H1 (cell line): ENCODE data around the gene STK40. TPM values are rescaled to one million over a fixed set of nuclear protein-coding genes. Genes with fewer than 3 reads are reported as not detected.

Source experiments
- ASH2L ChIP-seq: fragments of 200-600, 300-600 bp; sonication (generic); IDR thresholded peaks from one replicate; pipeline ENCODE4 v1.7.1; 2017; ENCODE audit warnings: low read length
- ATF3 ChIP-seq: IDR thresholded peaks from 2 replicates; pipeline ENCODE4 v1.6.1; 2011; ENCODE audit warnings: low read depth, mild to moderate bottlenecking, low read length; ENCODE audit not compliant: insufficient read depth
- CTBP2 ChIP-seq: IDR thresholded peaks from 2 replicates; pipeline ENCODE4 v1.7.0; 2011; ENCODE audit warnings: borderline replicate concordance, mild to moderate bottlenecking, moderate library complexity, mixed read lengths, low read length; ENCODE audit not compliant: insufficient read depth, insufficient read length
- EZH2 ChIP-seq: fragments of 200-600 bp; sonication (generic); IDR thresholded peaks from 2 replicates; pipeline ENCODE4 v1.7.1; 2012; ENCODE audit warnings: low read depth, mild to moderate bottlenecking, moderate library complexity, low read length, inconsistent platforms; ENCODE audit not compliant: severe bottlenecking
- KDM4A ChIP-seq: IDR thresholded peaks from one replicate; pipeline ENCODE4 v1.7.1; 2012; ENCODE audit warnings: low read depth, mild to moderate bottlenecking, moderate library complexity, low read length, inconsistent platforms; ENCODE audit not compliant: severe bottlenecking
- MAX ChIP-seq: IDR thresholded peaks from 2 replicates; pipeline ENCODE4 v1.6.1; 2012; ENCODE audit warnings: inconsistent platforms
- PHF8 ChIP-seq: fragments of 200-600 bp; sonication (generic); conservative IDR thresholded peaks from 2 replicates; pipeline ENCODE4 v1.7.1; 2012; ENCODE audit warnings: low read depth, mild to moderate bottlenecking, inconsistent platforms, low read length, moderate library complexity
- SIRT6 ChIP-seq: IDR thresholded peaks from one replicate; pipeline ENCODE4 v1.7.1; 2012; ENCODE audit warnings: low read length, inconsistent platforms
- polyA plus RNA-seq, 7 experiments: library from polyadenylated mRNA; depleted of rRNA in 3 of 7; stranded (reverse) in 5 of 7; unstranded in 2 of 7; fragments of >200 nt in 5 of 7; fragments of 200-250 nt in 2 of 7; gene quantifications; 1 replicate in 5 of 7; 2 replicates in 1 of 7; 4 replicates in 1 of 7; pipeline versions ENCODE4 v1.2.1 to v1.2.3, GENCODE V29; 2011 to 2013; ENCODE audit warnings: missing spikeins in 2 of 7, mixed read lengths in 2 of 7
- total RNA-seq: library from RNA; stranded (reverse); fragmentation: NEBNext Ultra II Directional; extraction: Animal tissue kit (Norgen Biotek cat#: 25700); gene quantifications from 2 replicates; pipeline ENCODE4 v1.2.1, GENCODE V29; 2021

Gene STK40
- total and polyA plus RNA-seq, 2 of the 8 experiments (the other 6 are each of a cell fraction or from before 2014, with no cell fraction given) = 13.6 to 28.6 TPM

- no peak for TF ChIP-seq ATF3
- no peak for TF ChIP-seq EZH2
- TF ChIP-seq KDM4A = no peak
- TF ChIP-seq MAX = no peak
- TF ChIP-seq CTBP2 = no peak
- no peak for TF ChIP-seq PHF8
- TF ChIP-seq ASH2L = no peak
- TF ChIP-seq SIRT6 = no peak
Measured at GRCh38 chr1:36339215-36339614, 46.5 kb downstream of the STK40 start (continued).
